Prostate gland (tissue), 2 donors: ENCODE measurements around the gene CEP44. TPM values are rescaled to one million over a fixed set of nuclear protein-coding genes. Genes with fewer than 3 reads are reported as not detected.
"Not testable (repeated sequence)": the region's sequence is repeated elsewhere in the genome, so short reads cannot be mapped to it uniquely, and the experiment has no call there.

Source experiments
- DNase-seq: peaks from one replicate; pipeline ENCODE4 v3.0.0-alpha.2; 2019; ENCODE audit warnings: low spot score
- H3K27ac ChIP-seq, 2 donors: fragments of 200-600 bp; sonication (generic); 2 replicates each; pipeline ENCODE4 v1.5.1; 2017 to 2019
- H3K27me3 ChIP-seq: fragments of 200-600 bp; sonication (generic); replicated peaks from 2 replicates; pipeline ENCODE4 v1.5.1; 2019; ENCODE audit not compliant: insufficient read depth
- H3K36me3 ChIP-seq, 2 donors: fragments of 200-600 bp; sonication (generic); 1 replicate in 1 of 2; 2 replicates in 1 of 2; pipeline versions ENCODE4 v1.5.1 to v1.8.1; 2017 to 2019
- H3K4me1 ChIP-seq: fragments of 200-600 bp; sonication (generic); replicated peaks from 2 replicates; pipeline ENCODE4 v1.5.1; 2019
- H3K4me3 ChIP-seq, 2 donors: fragments of 200-600 bp; sonication (generic); 2 replicates each; pipeline ENCODE4 v1.5.1; 2017 to 2019
- H3K9me3 ChIP-seq: fragments of 200-600 bp; sonication (generic); 2 replicates; pipeline ENCODE4 v1.5.1; 2017
- CTCF ChIP-seq, 4 experiments: fragments of 200-600 bp in 2 of 4; fragments of 450-650 bp in 2 of 4; sonication (generic) in 2 of 4; IDR thresholded peaks; 1 replicate in 3 of 4; 2 replicates in 1 of 4; pipeline ENCODE4 v1.5.1; 2016 to 2019; ENCODE audit warnings: antibody characterized with exemption in 4 of 4, mild to moderate bottlenecking in 2 of 4, moderate library complexity in 2 of 4
- POLR2A ChIP-seq: fragments of 450-650 bp; IDR thresholded peaks from one replicate; pipeline ENCODE4 v1.6.1; 2016; ENCODE audit warnings: antibody characterized with exemption, mild to moderate bottlenecking
- POLR2AphosphoS5 ChIP-seq: sonication (generic); formaldehyde crosslinking; IDR thresholded peaks from one replicate; pipeline ENCODE4 v1.6.1; 2017; ENCODE audit warnings: antibody characterized with exemption
- WGBS: methylation state at CpG from one replicate; pipeline ENCODE4 v1.1.5; 2018; 5-methylcytosine and 5-hydroxymethylcytosine counted together
- intact Hi-C: fragments of 100-400 bp; cut with DNase I; formaldehyde crosslinking; loops from one replicate; pipeline ENCODE4 v1.14.2; 2022
- total RNA-seq, 2 donors: library from RNA; depleted of rRNA; stranded (reverse); fragments of >200 nt; gene quantifications; one replicate each; pipeline ENCODE4 v1.1.0, GENCODE V29; 2016

CEP44 gene
- total RNA-seq, 2 donors from 2014 or later: 13.7 to 14.3 TPM

DNA sequence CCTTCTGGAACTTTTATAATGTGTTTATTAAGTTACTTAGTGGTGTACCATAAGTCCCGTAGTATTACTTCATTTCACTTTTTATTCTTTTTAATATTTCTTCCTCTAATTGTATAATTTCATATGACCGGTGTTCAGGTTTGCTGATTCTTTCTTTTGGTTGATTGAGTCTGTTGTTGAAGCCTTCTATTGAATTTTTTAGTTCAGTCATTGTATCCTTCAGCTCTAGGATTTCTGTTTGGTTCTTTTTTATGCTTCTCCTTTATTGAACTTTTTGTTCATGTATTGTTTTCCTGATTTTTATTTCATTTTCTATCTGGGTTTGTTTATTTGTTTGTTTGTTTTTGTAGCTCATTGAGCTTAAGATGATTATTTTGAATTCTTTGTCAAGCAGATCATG lies 8.8 kb downstream of the CEP44 start:
- Histone ChIP-seq H3K27ac (no peak overlapping the region), H3K9me3 (no peaks in the 10 kb centered on the region), H3K4me3 (no peak overlapping the region), H3K36me3 (no peaks in the 10 kb centered on the region), H3K27me3 (no peaks in the 10 kb centered on the region), H3K4me1 (no peaks in the 10 kb centered on the region)
- intact Hi-C loops: no loop called here
- 100% methylated on average over 2 of the region's 2 CpGs for WGBS
- no peak for DNase-seq
- TF ChIP-seq CTCF (IDR thresholded peaks at IDR 0.05): no peak
- TF ChIP-seq POLR2A: no peak
- no peak for TF ChIP-seq POLR2AphosphoS5

DNA sequence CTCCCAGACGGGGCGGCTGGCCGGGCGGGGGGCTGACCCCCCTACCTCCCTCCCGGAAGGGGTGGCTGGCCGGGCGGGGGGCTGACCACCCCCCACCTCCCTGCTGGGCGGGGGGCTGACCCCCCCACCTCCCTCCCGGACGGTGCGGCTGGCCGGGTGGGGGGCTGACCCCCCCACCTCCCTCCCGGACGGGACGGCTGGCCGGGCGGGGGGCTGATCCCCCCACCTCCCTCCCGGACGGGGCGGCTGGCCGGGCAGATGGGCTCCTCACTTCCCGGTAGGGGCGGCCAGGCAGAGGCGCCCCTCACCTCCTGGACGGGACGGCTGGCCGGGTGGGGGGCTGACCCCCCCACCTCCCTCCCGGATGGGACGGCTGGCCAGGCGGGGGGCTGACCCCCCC lies 10.9 kb downstream of the CEP44 start:
- H3K36me3 ChIP-seq, H3K9me3 ChIP-seq, H3K27ac ChIP-seq, DNase-seq, H3K27me3 ChIP-seq, H3K4me3 ChIP-seq, intact Hi-C loops, H3K4me1 ChIP-seq: not testable (repeated sequence)
- WGBS: no CpG with 5 or more reads among the region's 30 CpGs

DNA sequence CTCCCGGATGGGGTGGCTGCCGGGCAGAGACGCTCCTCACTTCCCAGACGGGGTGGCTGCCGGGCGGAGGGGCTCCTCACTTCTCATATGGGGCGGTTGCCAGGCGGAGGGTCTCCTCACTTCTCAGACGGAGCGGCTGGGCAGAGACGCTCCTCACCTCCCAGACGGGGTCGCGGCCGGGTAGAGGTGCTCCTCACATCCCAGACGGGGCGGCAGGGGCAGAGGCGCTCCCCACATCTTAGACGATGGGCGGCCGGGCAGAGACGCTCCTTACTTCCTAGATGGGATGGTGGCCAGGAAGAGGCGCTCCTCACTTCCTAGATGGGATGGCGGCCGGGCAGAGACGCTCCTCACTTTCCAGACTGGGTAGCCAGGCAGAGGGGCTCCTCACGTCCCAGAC lies 11.4 kb downstream of the CEP44 start:
- H3K36me3 ChIP-seq, DNase-seq, intact Hi-C loops, H3K9me3 ChIP-seq, H3K27me3 ChIP-seq, H3K4me3 ChIP-seq, H3K27ac ChIP-seq, H3K4me1 ChIP-seq: not testable (repeated sequence)
- WGBS: 98% methylated on average over 11 of the region's 27 CpGs

DNA sequence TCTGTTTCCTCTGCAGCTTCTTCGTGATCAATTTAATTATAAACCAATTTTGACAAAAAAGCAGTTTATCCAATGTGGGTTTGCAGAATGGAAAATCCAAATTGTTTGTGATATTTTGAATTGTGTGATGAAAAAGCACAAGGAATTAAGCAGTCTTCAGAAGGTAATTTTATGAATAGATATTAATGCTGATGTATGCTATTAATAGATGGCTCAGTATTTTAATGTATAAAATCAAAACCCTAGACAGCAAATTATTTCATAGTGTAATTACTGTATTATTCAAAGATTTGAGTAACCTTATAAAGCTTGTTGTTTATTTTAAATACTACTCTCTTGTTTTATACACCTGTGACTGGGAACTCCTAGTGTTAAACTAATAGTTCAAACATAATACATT lies 20.0 kb downstream of the CEP44 start:
- TF ChIP-seq POLR2A (no peak), POLR2AphosphoS5 (no peak), CTCF (IDR thresholded peaks at IDR 0.05) (no peak)
- no peak for DNase-seq
- Histone ChIP-seq H3K36me3 (no peaks in the 10 kb centered on the region), H3K9me3 (no peaks in the 10 kb centered on the region), H3K4me1 (no peaks in the 10 kb centered on the region), H3K27ac (no peak overlapping the region), H3K27me3 (no peaks in the 10 kb centered on the region), H3K4me3 (no peak overlapping the region)
- intact Hi-C loops: no loop called here
- whole genome bisulfite sequencing: 98% methylated on average over 1 of the region's 1 CpG

GRCh38 chr4:174304664-174305063 lies 21.0 kb downstream of the CEP44 start:
- TF ChIP-seq POLR2A (no peak), POLR2AphosphoS5 (no peak), CTCF (IDR thresholded peaks at IDR 0.05) (no peak)
- intact Hi-C loops: no loop called here
- H3K36me3 ChIP-seq: no peaks in the 10 kb centered on the region

GRCh38 chr4:174305961-174306360 lies 22.2 kb downstream of the CEP44 start:
- Histone ChIP-seq H3K9me3 (no peaks in the 10 kb centered on the region), H3K27ac (no peak overlapping the region), H3K36me3 (no peaks in the 10 kb centered on the region), H3K4me3 (no peak overlapping the region), H3K27me3 (no peaks in the 10 kb centered on the region), H3K4me1 (no peaks in the 10 kb centered on the region)
- TF ChIP-seq POLR2A (no peak), POLR2AphosphoS5 (no peak), CTCF (IDR thresholded peaks at IDR 0.05) (no peak)
- 81% methylated on average over 3 of the region's 3 CpGs for WGBS
- DNase-seq: no peak
- intact Hi-C loops: no loop called here

More at GRCh38 chr4:174304664-174305063, 21.0 kb downstream of the CEP44 start:
- Histone ChIP-seq H3K27ac (no peak overlapping the region), H3K9me3 (no peaks in the 10 kb centered on the region), H3K4me3 (no peak overlapping the region), H3K27me3 (no peaks in the 10 kb centered on the region), H3K4me1 (no peaks in the 10 kb centered on the region)
- DNase-seq: no peak
- WGBS: 92% methylated on average over 1 of the region's 1 CpG
